Peyer's patch (tissue), 4 donors: ENCODE data around the gene CASQ1.

ENCODE experiments used
- POLR2A ChIP-seq, 2 donors: fragments of 450-650 bp; IDR thresholded peaks; one replicate each; pipeline ENCODE4 v1.5.1; 2017; ENCODE audit warnings: antibody characterized with exemption in 2 of 2, mild to moderate bottlenecking in 2 of 2, moderate library complexity in 2 of 2
- TF ChIP-seq, protein P1 (sequence below), 6 experiments: fragments of 450-650 bp in 4 of 6; fragments of 200-600 bp in 2 of 6; sonication (generic) in 1 of 6; IDR thresholded peaks; one replicate each; pipeline ENCODE4 v1.5.1; 2017 to 2019; ENCODE audit warnings: antibody characterized with exemption in 6 of 6, mild to moderate bottlenecking in 3 of 6, moderate library complexity in 1 of 6

DNA sequence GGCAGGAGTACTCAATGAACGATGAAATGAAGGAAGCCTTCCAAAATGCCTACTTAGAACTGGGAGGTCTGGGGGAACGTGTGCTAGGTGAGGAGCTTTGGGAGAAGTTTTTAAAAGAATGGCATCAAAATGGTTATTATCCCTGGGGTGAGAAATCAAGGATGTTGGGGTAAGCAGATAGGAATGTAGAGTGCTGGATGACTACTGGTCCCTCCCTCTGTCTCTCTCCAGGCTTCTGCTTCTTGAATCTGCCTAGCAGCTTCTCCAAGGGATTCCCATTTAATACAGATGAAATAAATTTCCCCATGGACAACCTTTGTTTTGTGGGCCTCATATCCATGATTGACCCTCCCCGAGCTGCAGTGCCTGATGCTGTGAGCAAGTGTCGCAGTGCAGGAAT is 19.0 kb upstream of the CASQ1 start:
- TF ChIP-seq, protein P1, sequence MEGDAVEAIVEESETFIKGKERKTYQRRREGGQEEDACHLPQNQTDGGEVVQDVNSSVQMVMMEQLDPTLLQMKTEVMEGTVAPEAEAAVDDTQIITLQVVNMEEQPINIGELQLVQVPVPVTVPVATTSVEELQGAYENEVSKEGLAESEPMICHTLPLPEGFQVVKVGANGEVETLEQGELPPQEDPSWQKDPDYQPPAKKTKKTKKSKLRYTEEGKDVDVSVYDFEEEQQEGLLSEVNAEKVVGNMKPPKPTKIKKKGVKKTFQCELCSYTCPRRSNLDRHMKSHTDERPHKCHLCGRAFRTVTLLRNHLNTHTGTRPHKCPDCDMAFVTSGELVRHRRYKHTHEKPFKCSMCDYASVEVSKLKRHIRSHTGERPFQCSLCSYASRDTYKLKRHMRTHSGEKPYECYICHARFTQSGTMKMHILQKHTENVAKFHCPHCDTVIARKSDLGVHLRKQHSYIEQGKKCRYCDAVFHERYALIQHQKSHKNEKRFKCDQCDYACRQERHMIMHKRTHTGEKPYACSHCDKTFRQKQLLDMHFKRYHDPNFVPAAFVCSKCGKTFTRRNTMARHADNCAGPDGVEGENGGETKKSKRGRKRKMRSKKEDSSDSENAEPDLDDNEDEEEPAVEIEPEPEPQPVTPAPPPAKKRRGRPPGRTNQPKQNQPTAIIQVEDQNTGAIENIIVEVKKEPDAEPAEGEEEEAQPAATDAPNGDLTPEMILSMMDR (IDR thresholded peaks at IDR 0.05), result no peak
- TF ChIP-seq POLR2A (IDR thresholded peaks at IDR 0.05), result no peak
